Measurements from ENCODE around the gene RAB3GAP1.
"Not testable (repeated sequence)": the region's sequence is repeated elsewhere in the genome, so short reads cannot be mapped to it uniquely, and the experiment has no call there.

The RAB3GAP1 gene

GRCh38 chr2:135052042-135052876, at the start of gene RAB3GAP1:
RAB3GAP1 (plus strand) TSS chr2:135052292; CDS start chr2:135052308, 16 bp downstream.
- DNase-seq (ENCODE audit: low read depth), result peak; percentile 93

GRCh38 chr2:135002836-135003235, 49.3 kb upstream of the RAB3GAP1 start:
- DNase-seq (ENCODE audit: low read depth), result no peak

GRCh38 chr2:135004005-135004746, 47.9 kb upstream of the RAB3GAP1 start:
- peak; percentile 69 for DNase-seq (ENCODE audit: low read depth)

- no peak for DNase-seq (ENCODE audit: low read depth)
Observed at GRCh38 chr2:135005753-135006152, 46.3 kb upstream of the RAB3GAP1 start.

- no peak for DNase-seq (ENCODE audit: low read depth)
Observed at GRCh38 chr2:135009339-135009738, 42.8 kb upstream of the RAB3GAP1 start.

- no peak for DNase-seq (ENCODE audit: low read depth)
Observed at GRCh38 chr2:135010200-135010942, 41.7 kb upstream of the RAB3GAP1 start.

GRCh38 chr2:135011633-135012032, 40.5 kb upstream of the RAB3GAP1 start:
- no peak for DNase-seq (ENCODE audit: low read depth)

- no peak for DNase-seq (ENCODE audit: low read depth)
Observed at GRCh38 chr2:135021618-135022017, 30.5 kb upstream of the RAB3GAP1 start.

- DNase-seq (ENCODE audit: low read depth), result no peak
Observed at GRCh38 chr2:135022952-135023880, 28.9 kb upstream of the RAB3GAP1 start.

- no peak for DNase-seq (ENCODE audit: low read depth)
Observed at GRCh38 chr2:135023886-135024485, 28.1 kb upstream of the RAB3GAP1 start.

- no peak for DNase-seq (ENCODE audit: low read depth)
Observed at GRCh38 chr2:135029481-135030134, 22.5 kb upstream of the RAB3GAP1 start.

GRCh38 chr2:135030826-135031225, 21.3 kb upstream of the RAB3GAP1 start:
- DNase-seq (ENCODE audit: low read depth), result peak; percentile 68

- not testable (repeated sequence) for DNase-seq (ENCODE audit: low read depth)
Observed at GRCh38 chr2:135033216-135033615, 18.9 kb upstream of the RAB3GAP1 start.

GRCh38 chr2:135037831-135038230, 14.3 kb upstream of the RAB3GAP1 start:
- DNase-seq (ENCODE audit: low read depth), result peak; percentile 47

- DNase-seq (ENCODE audit: low read depth), result no peak
Observed at GRCh38 chr2:135043345-135043744, 8.7 kb upstream of the RAB3GAP1 start.

GRCh38 chr2:135047300-135047699, 4.8 kb upstream of the RAB3GAP1 start, which contains the start of gene MAP3K19:
MAP3K19 (minus strand) TSS chr2:135047447; CDS start chr2:135024647, 22,800 bp downstream.
- DNase-seq (ENCODE audit: low read depth), result no peak

- no peak for DNase-seq (ENCODE audit: low read depth)
Observed at GRCh38 chr2:135048122-135048521, 4.0 kb upstream of the RAB3GAP1 start.

- no peak for DNase-seq (ENCODE audit: low read depth)
Observed at GRCh38 chr2:135050132-135050531, 2.0 kb upstream of the RAB3GAP1 start.

- no peak for DNase-seq (ENCODE audit: low read depth)
Observed at GRCh38 chr2:135050684-135051083, 1.4 kb upstream of the RAB3GAP1 start.

GRCh38 chr2:135052997-135053474, 944 bp downstream of the RAB3GAP1 start:
- DNase-seq (ENCODE audit: low read depth), result peak; percentile 19

All from iris pigment epithelial cell (primary cell).